NCI-H187 treated with DMSO at 0.1 percent for 48 hours (cell line): ENCODE results near the gene SLC22A1.
"Not testable (repeated sequence)": the region's sequence is repeated elsewhere in the genome, so short reads cannot be mapped to it uniquely, and the experiment has no call there.

ENCODE experiments used
- DNase-seq: peaks from one replicate; lab custom pipeline; 2025; lab: John Stamatoyannopoulos, UW

SLC22A1 gene

DNA sequence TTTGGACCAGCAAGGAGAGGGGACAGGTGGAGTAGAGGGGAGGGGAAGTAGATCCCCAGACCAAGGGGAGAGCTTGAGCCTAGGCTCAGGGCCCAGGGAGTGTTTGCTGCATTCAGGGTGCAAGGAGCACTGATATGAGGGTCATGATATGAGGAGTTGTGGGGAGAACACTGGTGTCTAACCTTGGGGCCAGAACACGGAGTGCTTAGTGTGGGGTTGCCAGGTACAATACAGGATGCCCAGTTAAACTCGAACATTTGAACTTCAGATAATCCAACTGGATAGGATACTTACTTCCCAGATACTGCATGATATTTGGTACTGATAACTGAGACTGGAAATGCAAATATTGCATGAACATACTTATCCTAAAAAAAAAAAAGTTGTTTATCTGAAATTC is 2.4 kb downstream of the SLC22A1 start:
- DNase-seq, result no peak

DNA sequence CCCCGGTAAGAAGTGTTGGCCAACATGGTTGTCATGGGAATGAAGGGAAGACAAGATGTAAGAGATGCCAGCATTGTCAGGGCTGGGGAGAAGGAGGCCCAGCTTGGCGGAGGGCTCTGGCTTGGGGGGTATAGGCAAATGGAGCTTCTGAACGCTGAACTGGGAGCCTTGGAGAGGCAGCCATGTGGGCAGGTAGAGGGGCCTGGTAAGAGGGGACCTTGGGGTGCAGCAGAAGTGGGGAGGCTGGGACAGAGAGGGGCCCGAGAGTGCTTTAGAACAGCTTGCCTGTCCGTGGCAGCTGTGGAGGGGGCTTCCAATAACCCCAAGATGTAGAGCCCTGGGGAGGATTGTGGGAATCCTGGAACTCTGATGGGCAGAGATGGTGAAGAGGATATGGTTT is 3.0 kb downstream of the SLC22A1 start:
- no peak for DNase-seq

GRCh38 chr6:160125105-160125504 is 3.5 kb downstream of the SLC22A1 start:
- DNase-seq, result not testable (repeated sequence)

GRCh38 chr6:160127270-160128124 is 5.9 kb downstream of the SLC22A1 start:
- DNase-seq, result no peak

DNA sequence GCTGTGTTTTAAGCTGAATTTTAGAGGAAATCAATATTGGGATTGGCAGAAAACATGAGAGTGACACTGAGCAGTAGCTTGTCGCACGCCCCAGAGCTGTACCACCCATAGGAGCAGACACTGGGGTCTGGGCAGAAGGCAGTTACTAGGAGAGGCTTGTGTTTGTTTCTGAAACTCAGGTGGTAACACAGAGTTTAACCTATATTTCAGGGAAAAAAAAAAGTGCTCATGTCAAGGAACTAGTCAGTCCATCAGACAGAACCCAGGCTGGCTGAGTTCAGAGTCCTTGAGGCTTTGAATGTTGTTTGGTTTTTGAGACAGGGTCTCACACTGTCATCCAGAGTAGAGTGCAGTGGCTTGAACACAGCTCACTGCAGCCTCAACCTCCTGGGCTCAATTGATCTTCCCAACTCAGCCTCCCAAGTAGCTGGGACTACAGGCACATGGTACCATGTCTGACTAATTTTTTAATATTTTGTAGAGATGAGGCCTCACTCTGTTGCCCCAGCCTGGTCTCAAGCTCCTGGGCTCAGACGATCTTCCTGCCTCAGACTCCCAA is 6.6 kb downstream of the SLC22A1 start:
- DNase-seq, result no peak

GRCh38 chr6:160128879-160129516 is 7.4 kb downstream of the SLC22A1 start:
- no peak for DNase-seq

GRCh38 chr6:160129881-160130615 is 8.4 kb downstream of the SLC22A1 start:
- no peak for DNase-seq

- DNase-seq, result no peak
Measured at GRCh38 chr6:160130729-160131484, 9.3 kb downstream of the SLC22A1 start.

DNA sequence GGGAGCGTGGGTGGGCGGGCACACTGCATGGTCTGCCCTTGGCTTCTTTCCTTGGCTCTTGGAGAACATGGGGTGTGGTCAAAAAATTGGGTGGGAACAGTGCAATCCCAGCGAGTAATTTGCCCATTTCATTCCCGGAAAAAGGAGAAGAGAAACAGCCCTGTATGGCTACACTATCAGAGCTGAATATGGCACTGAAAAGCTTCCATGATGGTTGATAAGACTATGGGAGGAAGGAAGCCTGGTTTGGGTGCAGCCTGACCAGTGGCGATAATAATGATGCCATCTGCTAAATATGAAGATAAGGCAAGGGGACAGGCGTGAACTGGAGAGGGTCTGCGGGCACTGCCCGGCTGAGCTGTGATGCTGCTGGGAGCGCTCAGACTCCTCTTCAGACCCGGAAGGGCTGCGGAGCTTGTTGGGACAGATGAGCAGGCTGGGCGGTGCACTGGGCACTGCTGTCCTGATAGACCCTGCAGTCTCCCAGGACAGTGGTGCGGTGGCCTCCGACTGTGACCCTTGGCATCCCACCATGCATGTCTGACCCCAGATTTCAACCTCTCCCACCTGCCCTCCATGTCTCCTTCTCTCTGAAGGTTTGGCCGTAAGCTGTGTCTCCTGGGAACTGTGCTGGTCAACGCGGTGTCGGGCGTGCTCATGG is 10.2 kb downstream of the SLC22A1 start:
- no peak for DNase-seq

- DNase-seq, result no peak
Measured at GRCh38 chr6:160132297-160132637, 10.7 kb downstream of the SLC22A1 start.

- DNase-seq, result no peak
Measured at GRCh38 chr6:160132776-160133338, 11.2 kb downstream of the SLC22A1 start.

- DNase-seq, result no peak
Measured at GRCh38 chr6:160133441-160134336, 12.1 kb downstream of the SLC22A1 start.

DNA sequence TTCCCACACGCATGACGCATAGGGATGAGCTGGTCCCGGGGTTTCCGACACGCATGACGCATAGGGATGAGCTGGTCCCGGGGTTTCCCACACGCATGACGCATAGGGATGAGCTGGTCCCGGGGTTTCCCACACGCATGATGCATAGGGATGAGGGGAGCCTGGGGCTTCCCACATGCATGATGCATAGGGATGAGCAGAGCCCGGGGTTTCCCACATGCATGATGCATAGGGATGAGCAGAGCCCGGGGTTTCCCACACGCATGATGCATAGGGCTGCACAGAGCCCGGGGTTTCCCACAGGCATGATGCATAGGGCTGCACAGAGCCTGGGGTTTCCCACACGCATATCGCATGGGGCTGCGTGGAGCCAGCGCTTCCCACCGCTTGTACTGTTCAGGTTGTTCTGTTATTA is 12.7 kb downstream of the SLC22A1 start:
- not testable (repeated sequence) for DNase-seq

DNA sequence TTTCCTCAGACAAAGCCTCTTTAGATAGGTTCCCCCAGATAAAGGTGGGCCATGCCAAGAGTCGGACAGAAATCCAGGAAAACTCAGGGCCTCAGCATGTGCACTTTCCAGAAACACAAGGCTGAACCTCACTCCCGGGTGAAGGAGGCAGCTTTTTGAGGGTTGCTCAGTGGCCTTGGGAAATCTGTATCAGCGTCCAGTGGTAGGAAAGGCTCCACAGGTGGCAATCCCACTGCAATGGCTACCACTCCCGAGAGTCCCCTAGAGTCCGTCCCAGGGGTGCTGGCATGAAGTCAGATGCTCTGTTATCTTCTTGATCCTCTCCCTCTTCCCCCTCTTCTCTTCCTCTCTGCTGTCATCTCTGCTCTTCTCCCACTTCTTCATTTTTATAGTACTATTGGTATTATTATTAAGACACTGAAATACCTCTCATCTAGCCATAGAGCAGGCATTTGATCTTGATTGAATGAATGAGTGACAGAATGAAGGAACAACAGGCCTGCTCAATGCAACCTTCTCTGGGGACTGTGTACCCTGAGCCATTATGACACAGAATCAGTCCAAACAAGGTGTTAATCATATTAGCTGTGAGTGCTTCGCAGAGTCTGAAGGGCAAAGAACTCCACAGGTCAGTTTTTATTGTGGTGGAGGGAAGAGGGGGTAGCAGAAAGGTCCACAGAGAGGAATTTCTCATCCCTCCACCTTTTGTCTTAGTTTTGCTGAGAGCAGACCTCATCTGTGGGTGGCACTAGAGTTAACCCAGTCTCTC is 13.3 kb downstream of the SLC22A1 start:
- no peak for DNase-seq

DNA sequence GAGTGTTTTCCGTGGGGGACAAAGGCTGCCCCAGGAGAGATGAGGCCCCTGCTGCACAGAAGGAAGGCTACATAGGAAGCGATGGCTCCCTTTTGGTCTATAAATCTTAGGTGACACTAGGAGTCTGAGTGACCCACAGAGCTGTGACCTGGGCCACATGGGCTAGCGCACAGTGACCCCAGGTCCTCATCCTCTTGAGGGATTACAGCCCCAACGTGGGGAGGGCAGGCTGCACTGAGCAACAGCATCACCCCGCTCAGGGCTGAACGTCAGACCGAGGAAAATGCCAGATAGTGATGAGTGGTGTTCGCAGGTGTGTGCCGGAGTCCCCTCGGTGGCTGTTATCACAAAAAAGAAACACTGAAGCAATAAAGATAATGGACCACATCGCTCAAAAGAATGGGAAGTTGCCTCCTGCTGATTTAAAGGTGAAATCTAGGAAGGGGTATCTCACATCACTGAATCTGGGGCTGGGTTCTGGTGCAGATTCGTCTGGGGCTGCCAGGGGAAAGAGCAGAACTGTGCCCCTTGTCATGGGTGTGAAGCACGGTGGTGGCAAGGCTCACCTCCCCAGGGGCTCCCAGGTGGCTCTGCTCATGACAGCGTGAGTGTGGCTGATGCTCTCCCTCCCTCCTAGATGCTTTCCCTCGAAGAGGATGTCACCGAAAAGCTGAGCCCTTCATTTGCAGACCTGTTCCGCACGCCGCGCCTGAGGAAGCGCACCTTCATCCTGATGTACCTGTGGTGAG is 14.5 kb downstream of the SLC22A1 start:
- DNase-seq, result no peak

GRCh38 chr6:160137130-160137988 is 15.7 kb downstream of the SLC22A1 start:
- no peak for DNase-seq
